Subcutaneous adipose tissue (tissue), 4 donors: Measurements from ENCODE around the gene GSPT1. TPM values are rescaled to one million over a fixed set of nuclear protein-coding genes. Genes with fewer than 3 reads are reported as not detected.
"Not testable (repeated sequence)": the region's sequence is repeated elsewhere in the genome, so short reads cannot be mapped to it uniquely, and the experiment has no call there.

ENCODE experiments used
- CTCF ChIP-seq: fragments of 450-650 bp; IDR thresholded peaks from one replicate; pipeline ENCODE4 v1.5.1; 2016; ENCODE audit warnings: low read depth, mild to moderate bottlenecking, control low read depth, antibody characterized with exemption, moderate library complexity
- total RNA-seq, 4 donors: library from RNA; depleted of rRNA; stranded (reverse); fragments of >200 nt; gene quantifications; one replicate each; pipeline ENCODE4 v1.1.0, GENCODE V29; 2016

Gene GSPT1
- total RNA-seq, 4 donors from 2014 or later = 62.6 to 102 (median 77.4) TPM

DNA sequence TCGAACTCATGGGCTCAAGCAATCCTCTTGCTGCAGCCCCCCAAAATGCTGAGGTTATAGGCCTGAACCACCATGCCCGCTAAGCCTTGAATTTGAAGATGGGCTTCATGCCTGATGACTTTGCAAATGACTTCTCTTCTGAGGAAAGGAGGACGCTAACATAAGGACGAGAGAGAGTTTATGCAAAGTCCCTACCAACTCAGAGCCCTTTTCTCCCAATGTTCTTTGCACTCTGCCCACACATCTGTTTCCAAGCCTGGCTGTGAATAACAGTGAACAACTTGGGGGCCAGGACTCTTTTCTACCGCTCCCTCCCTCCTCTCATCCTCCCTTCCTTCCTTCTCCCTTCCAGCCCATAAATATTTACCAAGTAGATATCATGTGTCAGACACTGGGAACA, 34.6 kb upstream of the GSPT1 start:
- no peak for TF ChIP-seq CTCF

DNA sequence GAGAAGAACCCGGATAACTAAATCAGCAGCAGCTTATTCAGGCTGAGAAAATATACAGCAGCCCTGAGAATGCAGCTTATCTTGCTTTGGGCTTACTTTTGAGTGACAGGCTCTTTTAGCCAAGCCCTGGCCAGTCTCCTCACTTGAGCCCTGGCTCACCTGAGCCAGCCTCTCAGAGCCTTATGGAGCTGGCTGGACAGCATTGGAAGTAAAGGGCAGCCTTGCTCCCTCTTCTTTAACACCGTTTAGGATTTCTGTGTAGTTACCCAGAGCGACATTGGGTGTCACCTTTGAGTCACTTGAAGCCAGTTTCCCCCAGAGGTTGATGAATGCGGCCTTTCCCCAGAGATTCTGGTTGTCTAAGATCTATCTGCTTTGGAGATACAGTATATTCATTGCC, 33.8 kb upstream of the GSPT1 start:
- TF ChIP-seq CTCF = no peak

- no peak for TF ChIP-seq CTCF
Measured at GRCh38 chr16:11948819-11949218, 33.1 kb upstream of the GSPT1 start.

DNA sequence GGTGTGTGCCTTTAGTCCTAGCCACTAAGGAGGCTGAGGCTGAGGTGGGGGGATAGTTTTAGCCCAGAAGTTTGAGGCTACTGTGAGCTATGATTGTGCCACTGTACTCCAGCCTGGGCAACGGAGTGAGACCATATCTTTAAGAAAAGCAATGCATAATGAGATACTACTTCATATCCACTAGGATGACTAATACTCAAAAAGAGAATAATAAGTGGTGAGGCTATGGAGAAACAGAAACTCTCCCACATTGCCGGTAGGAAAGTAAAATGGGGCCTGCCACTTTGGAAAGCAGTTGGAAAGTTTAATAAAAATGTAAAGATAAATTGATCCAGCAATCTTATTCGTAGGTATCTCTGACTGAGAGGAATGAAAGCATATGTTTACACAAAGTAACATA, 30.7 kb upstream of the GSPT1 start:
- TF ChIP-seq CTCF = no peak

- TF ChIP-seq CTCF = not testable (repeated sequence)
Measured at GRCh38 chr16:11941945-11942344, 26.2 kb upstream of the GSPT1 start, which contains the start of gene NPIPB2. Gene NPIPB2 (minus strand): TSS chr16:11942045. CDS start chr16:11942045, 0 bp downstream.

GRCh38 chr16:11916524-11917285, 949 bp upstream of the GSPT1 start:
- no peak for TF ChIP-seq CTCF

- TF ChIP-seq CTCF = no peak
Measured at GRCh38 chr16:11915114-11915643, 577 bp downstream of the GSPT1 start.
